ENCODE results near the gene CARF.
"Not testable (repeated sequence)": the region's sequence is repeated elsewhere in the genome, so short reads cannot be mapped to it uniquely, and the experiment has no call there.

CARF gene

DNA sequence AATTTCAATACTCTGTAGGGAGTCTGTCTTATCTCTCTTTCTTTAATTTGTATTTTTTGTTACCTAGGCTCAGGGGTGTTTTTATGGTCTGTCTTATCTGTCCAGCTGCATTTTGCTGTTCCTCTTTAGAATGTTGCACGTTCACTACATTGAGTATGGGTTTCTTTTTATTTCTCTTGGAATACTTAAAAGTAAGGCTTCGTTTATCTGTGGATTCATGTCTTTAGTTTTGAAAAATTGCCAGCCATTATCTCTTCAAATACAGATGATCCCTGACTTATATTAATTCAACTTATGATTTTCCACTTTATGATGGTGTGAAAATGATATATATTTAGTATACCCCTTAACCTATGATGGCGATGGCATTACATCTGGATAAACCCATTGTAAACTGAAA lies 26.9 kb downstream of the CARF start:
- Histone ChIP-seq H3K4me1 (ENCODE audit: control insufficient read depth, insufficient read depth, low read length, poor library complexity, severe bottlenecking) (peaks cover 3% of the 10 kb centered on the region), H3K36me3 (ENCODE audit: control insufficient read depth, insufficient read depth, low read length) (no peaks in the 10 kb centered on the region), H3K27ac (ENCODE audit: low read depth, low read length, severe bottlenecking) (no peak overlapping the region), H3K9me3 (ENCODE audit: control insufficient read depth, low read length) (no peaks in the 10 kb centered on the region), H3K4me3 (ENCODE audit: extremely low read depth, insufficient read depth, low read length, poor library complexity, severe bottlenecking) (no peak overlapping the region)
- no CpG with 5 or more reads among the region's 3 CpGs for WGBS, 2 experiments (ENCODE audit: insufficient coverage in 2 of 2)

DNA sequence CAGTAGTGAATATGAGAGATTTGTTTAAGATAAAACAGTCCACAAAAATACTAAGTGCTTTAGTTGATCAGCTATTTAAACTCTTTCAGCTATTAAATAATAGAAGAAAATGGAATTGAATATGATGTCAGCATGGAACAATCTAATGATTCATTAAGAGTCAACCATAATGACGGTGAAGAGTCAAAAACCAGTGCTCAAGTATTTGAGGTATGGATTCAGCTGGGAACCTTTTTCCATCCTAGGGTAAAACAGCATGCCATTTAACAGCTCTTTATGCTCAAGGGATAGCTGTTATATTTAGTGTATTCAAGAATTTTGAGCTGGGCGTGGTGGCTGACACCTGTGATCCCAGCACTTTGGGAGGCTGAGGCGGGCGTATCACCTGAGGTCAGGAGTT lies 29.7 kb downstream of the CARF start:
- Histone ChIP-seq H3K27ac (ENCODE audit: low read depth, low read length, severe bottlenecking) (no peak overlapping the region), H3K9me3 (ENCODE audit: control insufficient read depth, low read length) (no peaks in the 10 kb centered on the region), H3K4me3 (ENCODE audit: extremely low read depth, insufficient read depth, low read length, poor library complexity, severe bottlenecking) (no peak overlapping the region), H3K36me3 (ENCODE audit: control insufficient read depth, insufficient read depth, low read length) (no peaks in the 10 kb centered on the region), H3K4me1 (ENCODE audit: control insufficient read depth, insufficient read depth, low read length, poor library complexity, severe bottlenecking) (peaks cover 3% of the 10 kb centered on the region)
- WGBS, 2 experiments (ENCODE audit: insufficient coverage in 2 of 2), result 92 to 100% methylated on average over 1 to 2 of the region's 4 CpGs

DNA sequence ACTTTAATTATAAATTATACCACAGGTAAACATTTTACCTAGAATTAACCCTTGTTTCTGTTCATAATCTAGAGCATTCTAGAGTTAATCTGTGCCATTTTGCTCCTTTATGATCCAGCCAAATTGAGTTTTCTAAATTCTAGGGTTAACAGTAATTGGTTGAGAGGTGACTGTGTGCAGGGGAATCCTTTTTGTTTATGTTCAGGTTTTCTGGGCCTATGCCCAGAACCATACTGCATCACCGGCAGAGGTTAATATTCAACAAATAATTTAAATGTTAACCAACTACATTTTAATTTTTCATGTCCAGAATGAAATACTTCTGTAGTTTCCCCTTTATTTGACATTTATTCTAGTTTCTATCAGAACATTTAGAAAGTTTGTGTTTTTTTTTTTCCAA lies 32.3 kb downstream of the CARF start:
- H3K36me3 ChIP-seq (ENCODE audit: control insufficient read depth, insufficient read depth, low read length), result no peaks in the 10 kb centered on the region
- H3K27ac ChIP-seq (ENCODE audit: low read depth, low read length, severe bottlenecking), result no peak overlapping the region
- peaks cover 7% of the 10 kb centered on the region for H3K9me3 ChIP-seq (ENCODE audit: control insufficient read depth, low read length)
- H3K4me3 ChIP-seq (ENCODE audit: extremely low read depth, insufficient read depth, low read length, poor library complexity, severe bottlenecking), result no peak overlapping the region
- H3K4me1 ChIP-seq (ENCODE audit: control insufficient read depth, insufficient read depth, low read length, poor library complexity, severe bottlenecking), result peaks cover 3% of the 10 kb centered on the region
- 100% methylated on average over 1 of the region's 1 CpG; no CpG with 5 or more reads in 1 of the 2 experiments for WGBS, 2 experiments (ENCODE audit: insufficient coverage in 2 of 2)

DNA sequence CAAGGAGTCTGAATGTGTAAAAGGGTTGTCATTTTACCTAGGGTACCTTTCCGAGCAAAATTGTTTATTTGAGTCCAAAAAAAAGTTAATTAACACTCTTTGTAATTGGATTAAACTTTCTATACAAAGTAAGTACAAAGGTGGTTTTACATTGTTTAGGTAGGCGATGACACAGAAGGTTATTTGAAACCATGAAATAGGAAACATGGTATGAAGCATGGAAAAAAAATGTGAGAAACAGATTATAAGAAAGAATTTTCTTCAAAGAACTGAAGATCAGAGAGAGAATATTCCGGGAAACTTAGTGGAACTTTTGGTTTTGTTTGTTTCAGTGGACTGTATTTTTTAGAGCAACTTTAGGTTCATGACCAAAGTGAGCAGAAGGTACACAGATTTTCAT lies 32.7 kb downstream of the CARF start:
- Histone ChIP-seq H3K36me3 (ENCODE audit: control insufficient read depth, insufficient read depth, low read length) (no peaks in the 10 kb centered on the region), H3K4me3 (ENCODE audit: extremely low read depth, insufficient read depth, low read length, poor library complexity, severe bottlenecking) (no peak overlapping the region), H3K4me1 (ENCODE audit: control insufficient read depth, insufficient read depth, low read length, poor library complexity, severe bottlenecking) (peaks cover 3% of the 10 kb centered on the region), H3K27ac (ENCODE audit: low read depth, low read length, severe bottlenecking) (no peak overlapping the region), H3K9me3 (ENCODE audit: control insufficient read depth, low read length) (peaks cover 7% of the 10 kb centered on the region)
- WGBS, 2 experiments (ENCODE audit: insufficient coverage in 2 of 2), result no CpG with 5 or more reads among the region's 3 CpGs

DNA sequence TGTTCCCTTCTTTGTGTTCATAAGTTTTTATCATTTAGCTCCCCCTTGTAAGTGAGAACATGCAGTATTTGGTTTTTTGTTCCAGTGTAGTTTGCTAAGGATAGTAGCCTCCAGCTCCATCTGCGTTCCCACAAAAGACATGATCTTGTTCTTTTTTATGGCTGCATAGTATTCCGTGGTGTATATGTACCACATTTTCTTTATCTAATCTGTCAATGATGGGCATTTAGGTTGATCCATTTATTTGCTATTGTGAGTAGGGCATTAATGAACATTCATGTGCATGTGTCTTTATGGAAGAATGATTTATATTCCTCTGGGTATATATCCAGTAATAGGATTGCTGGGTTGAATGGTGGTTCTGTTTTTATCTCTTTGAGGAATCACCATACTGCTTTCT lies 33.4 kb downstream of the CARF start:
- H3K4me1 ChIP-seq (ENCODE audit: control insufficient read depth, insufficient read depth, low read length, poor library complexity, severe bottlenecking), result peaks cover 2% of the 10 kb centered on the region
- WGBS, 2 experiments (ENCODE audit: insufficient coverage in 2 of 2), result no CpG with 5 or more reads among the region's 2 CpGs
- no peak overlapping the region for H3K27ac ChIP-seq (ENCODE audit: low read depth, low read length, severe bottlenecking)
- H3K4me3 ChIP-seq (ENCODE audit: extremely low read depth, insufficient read depth, low read length, poor library complexity, severe bottlenecking), result no peak overlapping the region
- peaks cover 7% of the 10 kb centered on the region for H3K9me3 ChIP-seq (ENCODE audit: control insufficient read depth, low read length)
- no peaks in the 10 kb centered on the region for H3K36me3 ChIP-seq (ENCODE audit: control insufficient read depth, insufficient read depth, low read length)

DNA sequence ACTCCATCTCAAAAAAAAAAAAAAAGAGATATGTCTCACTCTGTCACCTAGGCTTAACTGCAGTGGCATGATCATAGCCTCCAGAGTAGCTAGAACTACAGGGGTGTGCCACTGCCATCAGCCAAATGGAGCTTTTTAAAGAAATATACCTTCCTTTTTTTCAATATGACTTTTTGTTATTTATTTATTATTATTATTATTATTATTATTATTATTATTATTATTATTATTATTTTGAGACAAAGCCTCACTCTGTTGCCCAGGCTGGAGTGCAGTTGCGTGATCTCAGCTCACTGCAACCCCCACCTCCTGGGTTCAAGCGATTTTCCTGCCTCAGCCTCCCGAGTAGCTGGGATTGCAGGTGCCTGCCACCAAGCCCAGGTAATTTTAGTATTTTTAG lies 37.3 kb downstream of the CARF start:
- H3K36me3 ChIP-seq (ENCODE audit: control insufficient read depth, insufficient read depth, low read length); H3K4me3 ChIP-seq (ENCODE audit: extremely low read depth, insufficient read depth, low read length, poor library complexity, severe bottlenecking); H3K9me3 ChIP-seq (ENCODE audit: control insufficient read depth, low read length); H3K4me1 ChIP-seq (ENCODE audit: control insufficient read depth, insufficient read depth, low read length, poor library complexity, severe bottlenecking); H3K27ac ChIP-seq (ENCODE audit: low read depth, low read length, severe bottlenecking): not testable (repeated sequence)
- WGBS, 2 experiments (ENCODE audit: insufficient coverage in 2 of 2), result 100% methylated on average over 2 of the region's 3 CpGs

DNA sequence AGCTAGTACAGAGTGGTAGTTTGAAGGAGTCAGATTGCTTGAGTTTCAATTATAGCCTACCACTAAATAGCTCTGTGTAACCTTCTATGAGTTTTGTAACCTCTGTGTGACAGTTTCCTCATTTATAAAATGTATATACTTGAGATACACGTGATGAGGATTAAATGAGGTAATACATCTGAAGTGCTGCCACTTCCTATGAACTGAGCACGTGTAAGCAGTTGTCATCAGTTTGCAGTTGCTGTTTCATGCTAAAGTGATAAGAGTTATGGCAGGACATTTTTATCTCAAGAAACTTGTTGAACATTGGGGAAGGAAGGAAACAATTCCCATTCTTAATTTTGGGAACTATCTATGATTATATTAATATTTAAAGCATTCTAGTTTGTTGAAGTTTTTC lies 38.5 kb downstream of the CARF start:
- H3K4me3 ChIP-seq (ENCODE audit: extremely low read depth, insufficient read depth, low read length, poor library complexity, severe bottlenecking), result no peak overlapping the region
- no peaks in the 10 kb centered on the region for H3K4me1 ChIP-seq (ENCODE audit: control insufficient read depth, insufficient read depth, low read length, poor library complexity, severe bottlenecking)
- H3K36me3 ChIP-seq (ENCODE audit: control insufficient read depth, insufficient read depth, low read length), result no peaks in the 10 kb centered on the region
- WGBS, 2 experiments (ENCODE audit: insufficient coverage in 2 of 2), result 86 to 94% methylated on average over 1 to 2 of the region's 2 CpGs
- H3K9me3 ChIP-seq (ENCODE audit: control insufficient read depth, low read length), result peaks cover 7% of the 10 kb centered on the region
- no peak overlapping the region for H3K27ac ChIP-seq (ENCODE audit: low read depth, low read length, severe bottlenecking)

DNA sequence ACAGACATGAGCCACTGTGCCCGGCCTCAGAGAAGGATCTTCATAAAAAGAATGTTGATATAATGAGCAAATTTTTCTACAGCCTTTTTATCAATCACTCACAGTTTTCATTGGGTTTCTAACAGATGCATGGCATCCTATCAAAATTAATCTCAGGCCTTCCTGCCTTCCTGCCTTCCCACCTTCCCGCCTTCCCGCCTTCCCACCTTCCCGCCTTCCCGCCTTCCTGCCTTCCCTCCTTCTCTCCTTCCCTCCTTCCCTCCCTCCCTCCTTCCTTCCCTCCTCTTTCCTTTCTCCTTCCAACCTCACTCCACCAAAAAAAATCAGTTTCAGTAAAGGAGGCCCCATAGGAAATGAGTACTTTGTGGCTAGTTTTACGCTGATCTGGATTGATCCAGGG lies 48.4 kb downstream of the CARF start:
- H3K4me3 ChIP-seq (ENCODE audit: extremely low read depth, insufficient read depth, low read length, poor library complexity, severe bottlenecking), result no peak overlapping the region
- 100% methylated on average over 2 to 4 of the region's 6 CpGs for WGBS, 2 experiments (ENCODE audit: insufficient coverage in 2 of 2)
- no peaks in the 10 kb centered on the region for H3K4me1 ChIP-seq (ENCODE audit: control insufficient read depth, insufficient read depth, low read length, poor library complexity, severe bottlenecking)
- no peak overlapping the region for H3K27ac ChIP-seq (ENCODE audit: low read depth, low read length, severe bottlenecking)
- H3K36me3 ChIP-seq (ENCODE audit: control insufficient read depth, insufficient read depth, low read length), result no peaks in the 10 kb centered on the region
- no peaks in the 10 kb centered on the region for H3K9me3 ChIP-seq (ENCODE audit: control insufficient read depth, low read length)

DNA sequence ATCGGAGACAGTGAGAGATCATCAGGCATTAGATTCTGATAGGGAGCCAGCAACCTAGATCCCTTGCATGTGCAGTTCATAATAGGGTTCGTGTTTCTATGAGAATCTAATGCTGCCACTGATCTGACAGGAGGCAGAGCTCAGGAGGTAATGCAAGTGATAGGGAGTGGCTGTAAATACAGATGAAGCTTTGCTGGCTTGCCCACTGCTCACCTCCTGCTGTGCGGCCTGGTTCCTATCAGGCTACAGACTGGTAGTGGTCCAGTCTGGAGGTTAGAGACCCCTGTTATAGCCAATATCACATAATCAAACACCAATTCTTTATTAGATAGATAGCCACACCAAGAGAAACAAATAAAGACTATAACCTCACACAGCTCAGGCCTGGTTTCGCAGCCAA lies 51.6 kb downstream of the CARF start:
- no peaks in the 10 kb centered on the region for H3K4me1 ChIP-seq (ENCODE audit: control insufficient read depth, insufficient read depth, low read length, poor library complexity, severe bottlenecking)
- H3K27ac ChIP-seq (ENCODE audit: low read depth, low read length, severe bottlenecking), result no peak overlapping the region
- no peak overlapping the region for H3K4me3 ChIP-seq (ENCODE audit: extremely low read depth, insufficient read depth, low read length, poor library complexity, severe bottlenecking)
- H3K9me3 ChIP-seq (ENCODE audit: control insufficient read depth, low read length), result no peaks in the 10 kb centered on the region
- 75 to 100% methylated on average over 1 to 3 of the region's 4 CpGs for WGBS, 2 experiments (ENCODE audit: insufficient coverage in 2 of 2)
- no peaks in the 10 kb centered on the region for H3K36me3 ChIP-seq (ENCODE audit: control insufficient read depth, insufficient read depth, low read length)

DNA sequence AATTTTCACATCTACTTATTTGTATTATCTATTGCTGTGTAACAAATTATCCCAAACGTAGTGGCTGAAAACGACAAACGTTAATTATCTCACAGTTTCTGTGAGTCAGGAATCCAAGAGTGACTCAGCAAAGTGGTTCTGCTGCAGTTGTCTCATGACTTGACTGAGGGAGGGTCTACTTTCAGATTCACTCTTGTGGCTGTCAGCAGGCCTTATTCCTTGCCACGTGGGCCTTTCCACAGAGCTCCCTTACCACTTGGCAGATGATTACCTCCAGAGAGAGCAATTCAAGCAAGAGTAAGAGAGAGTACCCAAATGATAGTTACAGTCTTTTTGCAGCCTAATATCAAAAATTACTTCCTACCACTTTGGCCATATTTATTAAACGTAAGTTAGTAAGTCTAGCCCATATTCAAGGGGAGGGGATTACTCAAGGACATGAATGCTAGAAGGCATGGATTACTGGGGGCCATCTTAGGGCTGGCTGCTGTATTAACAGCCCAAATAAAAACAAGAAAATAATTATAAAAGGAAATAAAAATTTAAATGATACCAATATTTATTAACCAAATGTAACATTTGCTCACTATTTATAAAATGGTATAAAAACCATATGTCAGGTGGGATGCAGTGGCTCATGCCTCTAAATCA lies 53.9 kb downstream of the CARF start:
- Histone ChIP-seq H3K4me3 (ENCODE audit: extremely low read depth, insufficient read depth, low read length, poor library complexity, severe bottlenecking) (no peak overlapping the region), H3K27ac (ENCODE audit: low read depth, low read length, severe bottlenecking) (peak overlapping the region; percentile 54), H3K4me1 (ENCODE audit: control insufficient read depth, insufficient read depth, low read length, poor library complexity, severe bottlenecking) (no peaks in the 10 kb centered on the region), H3K36me3 (ENCODE audit: control insufficient read depth, insufficient read depth, low read length) (no peaks in the 10 kb centered on the region), H3K9me3 (ENCODE audit: control insufficient read depth, low read length) (no peaks in the 10 kb centered on the region)
- WGBS, 2 experiments (ENCODE audit: insufficient coverage in 2 of 2), result 11 to 40% methylated on average over 1 of the region's 5 CpGs

DNA sequence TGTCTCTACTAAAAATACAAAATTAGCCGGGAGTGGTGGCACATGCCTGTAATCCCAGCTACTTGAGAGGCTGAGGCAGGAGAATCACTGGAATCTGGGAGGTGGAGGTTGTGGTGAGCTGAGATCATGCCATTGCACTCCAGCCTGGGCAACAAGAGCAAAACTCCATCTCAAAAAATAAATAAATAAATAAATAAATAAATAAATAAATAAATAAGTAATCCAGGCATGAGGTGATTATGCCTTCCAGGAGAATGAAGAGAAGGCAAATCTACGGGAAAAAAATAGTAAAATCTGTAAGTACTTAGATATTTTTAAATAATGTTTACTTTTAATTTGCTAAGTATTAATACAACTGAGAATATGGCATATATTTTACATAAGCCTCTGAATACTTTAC lies 57.3 kb downstream of the CARF start:
- not testable (repeated sequence) for H3K27ac ChIP-seq (ENCODE audit: low read depth, low read length, severe bottlenecking); H3K4me1 ChIP-seq (ENCODE audit: control insufficient read depth, insufficient read depth, low read length, poor library complexity, severe bottlenecking); H3K36me3 ChIP-seq (ENCODE audit: control insufficient read depth, insufficient read depth, low read length); H3K9me3 ChIP-seq (ENCODE audit: control insufficient read depth, low read length); H3K4me3 ChIP-seq (ENCODE audit: extremely low read depth, insufficient read depth, low read length, poor library complexity, severe bottlenecking)
- WGBS, 2 experiments (ENCODE audit: insufficient coverage in 2 of 2), result no CpG with 5 or more reads among the region's 2 CpGs
